Measurements from ENCODE around the gene MMD2.
A peak's percentile ranks its signal among the peaks of the same experiment; 100 is the strongest.

MMD2 gene

DNA sequence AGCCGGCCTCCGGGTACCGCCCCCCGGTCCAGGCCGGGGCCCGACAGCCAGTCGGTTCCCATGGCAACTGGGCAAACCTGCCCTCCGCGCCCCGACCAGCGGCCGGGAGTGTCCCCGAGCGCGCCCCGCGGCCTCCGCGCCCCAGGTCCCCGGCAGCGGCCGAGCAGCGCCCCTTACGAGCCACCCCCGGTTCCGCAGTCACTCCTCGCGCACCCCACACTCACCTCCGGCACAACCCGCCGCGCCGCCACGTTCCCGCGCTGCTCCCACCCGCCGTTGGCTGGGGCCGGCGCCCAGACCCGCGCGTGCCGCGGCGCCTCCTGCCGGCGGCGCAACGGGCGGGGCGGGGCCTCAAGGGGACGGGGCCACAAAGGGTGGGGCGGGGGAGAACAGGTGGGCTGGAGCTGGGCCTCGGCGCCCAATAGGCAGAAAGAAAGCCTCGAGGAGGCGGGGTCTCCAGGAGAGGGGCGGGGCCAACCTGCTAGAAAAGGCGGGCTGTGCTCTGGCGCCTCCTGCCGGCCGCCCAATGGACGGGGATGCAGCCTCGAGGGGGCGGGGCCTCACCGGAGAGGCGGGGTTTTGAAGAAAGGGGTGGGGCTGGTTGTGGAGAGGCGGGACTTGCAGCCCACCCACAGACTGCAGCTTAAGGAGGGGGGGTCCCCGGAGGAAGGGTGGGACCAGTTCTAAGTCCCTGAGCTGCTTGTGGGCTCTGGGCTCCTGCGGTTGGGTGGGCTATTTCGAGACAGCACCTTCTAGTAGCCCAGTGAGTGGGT lies 75.4 kb downstream of the MMD2 start, which contains the start of gene RADIL:
Gene RADIL (minus strand): TSS at position 345 of the 773 bp plus-strand sequence. CDS start 5,577 bp downstream, outside the sequence.
- H3K27ac ChIP-seq (ENCODE audit: low read depth, low read length) = no peak within 1 kb of the TSS
- H3K36me3 ChIP-seq (ENCODE audit: control insufficient read depth in 1 of 2, insufficient read depth in 2 of 2, low read length in 2 of 2) = no peaks in the 10 kb centered on the region
- H3K9me3 ChIP-seq (ENCODE audit: control insufficient read depth in 1 of 2, low read length in 2 of 2) = no peaks in the 10 kb centered on the region
- H3K4me1 ChIP-seq (ENCODE audit: control insufficient read depth in 1 of 2, insufficient read depth in 2 of 2, low read length in 2 of 2) = peaks cover 0 to 4% of the 10 kb centered on the region in 2 donors
- peaks cover 11 to 14% of the 10 kb centered on the region in 2 donors for H3K27me3 ChIP-seq (ENCODE audit: control insufficient read depth in 1 of 2, insufficient read depth in 2 of 2, low read length in 2 of 2)
- peak within 1 kb of the TSS; percentile 44 to 50 for H3K4me3 ChIP-seq (ENCODE audit: low read depth in 1 of 2, low read length in 2 of 2)
- H3K9ac ChIP-seq (ENCODE audit: low read depth in 1 of 2, low read length in 2 of 2) = peak within 1 kb of the TSS in 1 of 2 donors; percentile 43

DNA sequence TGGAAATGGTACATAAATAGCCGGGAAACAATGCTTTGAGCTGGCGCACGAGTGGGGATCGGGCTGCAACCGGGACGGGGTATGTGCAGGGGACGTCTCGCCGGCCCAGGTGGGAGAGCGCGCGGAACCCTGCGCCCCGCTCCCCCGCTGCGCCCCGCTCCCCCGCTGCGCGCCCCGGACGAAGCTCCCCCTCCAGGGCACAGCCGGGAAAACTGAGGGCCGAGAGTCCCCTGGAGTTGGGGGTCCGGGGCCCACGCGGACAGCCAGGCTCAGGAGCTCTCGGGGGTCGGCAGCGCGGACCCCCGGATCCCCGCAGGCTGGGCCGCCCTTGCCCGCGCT lies 76.0 kb downstream of the MMD2 start:
- H3K27ac ChIP-seq (ENCODE audit: low read depth, low read length) = no peak overlapping the region
- H3K4me1 ChIP-seq (ENCODE audit: control insufficient read depth in 1 of 2, insufficient read depth in 2 of 2, low read length in 2 of 2) = peaks cover 0 to 4% of the 10 kb centered on the region in 2 donors

DNA sequence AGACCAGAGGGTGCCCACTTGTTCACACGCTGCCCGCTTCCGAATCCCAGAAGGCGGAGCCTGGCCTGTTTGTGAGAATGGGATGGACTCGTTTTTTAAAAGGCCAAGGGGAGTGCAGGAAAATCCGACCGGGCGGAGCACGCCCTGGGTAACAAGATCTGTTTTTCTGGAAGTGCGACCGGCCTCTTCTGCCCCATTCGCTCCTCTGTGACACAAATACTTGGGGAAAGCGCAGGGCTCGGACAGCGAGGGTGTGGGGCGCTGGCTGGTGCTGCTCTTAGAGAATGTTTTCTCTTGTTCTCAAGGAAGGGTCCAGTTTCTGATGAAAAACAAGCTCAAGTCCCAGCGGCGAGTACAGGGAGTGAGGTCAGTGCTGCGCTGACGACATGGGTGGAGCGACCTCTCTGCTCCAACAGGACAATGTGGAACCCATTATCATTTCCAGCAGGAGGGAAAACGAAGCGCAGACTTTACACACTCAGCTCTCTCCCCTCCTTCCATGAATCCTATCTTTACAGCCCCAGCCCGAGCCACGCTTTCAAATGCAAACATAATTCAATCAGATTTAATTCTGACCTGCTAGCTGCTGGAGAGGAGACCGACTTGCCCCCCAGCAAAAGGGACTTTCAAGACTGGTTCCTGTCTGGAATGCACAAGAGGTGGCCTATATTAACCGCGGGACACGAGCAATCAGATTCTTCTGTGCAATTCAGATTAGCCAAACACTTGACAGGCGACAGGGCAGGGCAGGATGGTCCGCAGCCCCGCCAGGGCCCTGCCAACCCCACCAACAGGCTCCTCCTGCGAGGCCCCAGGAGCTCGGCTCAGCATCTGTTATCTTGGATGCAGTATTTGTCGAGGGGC lies 76.6 kb downstream of the MMD2 start:
- Histone ChIP-seq H3K9ac (ENCODE audit: low read depth in 1 of 2, low read length in 2 of 2) (peak overlapping the region in 1 of 2 donors; percentile 43), H3K27me3 (ENCODE audit: control insufficient read depth in 1 of 2, insufficient read depth in 2 of 2, low read length in 2 of 2) (peaks cover 11 to 14% of the 10 kb centered on the region in 2 donors), H3K9me3 (ENCODE audit: control insufficient read depth in 1 of 2, low read length in 2 of 2) (no peaks in the 10 kb centered on the region), H3K4me1 (ENCODE audit: control insufficient read depth in 1 of 2, insufficient read depth in 2 of 2, low read length in 2 of 2) (peaks cover 0 to 4% of the 10 kb centered on the region in 2 donors), H3K36me3 (ENCODE audit: control insufficient read depth in 1 of 2, insufficient read depth in 2 of 2, low read length in 2 of 2) (no peaks in the 10 kb centered on the region), H3K4me3 (ENCODE audit: low read depth in 1 of 2, low read length in 2 of 2) (peak overlapping the region; percentile 32 to 44), H3K27ac (ENCODE audit: low read depth, low read length) (peak overlapping the region; percentile 8)

More for the DNA sequence above, 76.0 kb downstream of the MMD2 start:
- H3K9me3 ChIP-seq (ENCODE audit: control insufficient read depth in 1 of 2, low read length in 2 of 2) = no peaks in the 10 kb centered on the region
- no peaks in the 10 kb centered on the region for H3K36me3 ChIP-seq (ENCODE audit: control insufficient read depth in 1 of 2, insufficient read depth in 2 of 2, low read length in 2 of 2)
- peak overlapping the region in 1 of 2 donors; percentile 50 for H3K4me3 ChIP-seq (ENCODE audit: low read depth in 1 of 2, low read length in 2 of 2)
- H3K9ac ChIP-seq (ENCODE audit: low read depth in 1 of 2, low read length in 2 of 2) = no peak overlapping the region
- H3K27me3 ChIP-seq (ENCODE audit: control insufficient read depth in 1 of 2, insufficient read depth in 2 of 2, low read length in 2 of 2) = peaks cover 11 to 14% of the 10 kb centered on the region in 2 donors

DNA sequence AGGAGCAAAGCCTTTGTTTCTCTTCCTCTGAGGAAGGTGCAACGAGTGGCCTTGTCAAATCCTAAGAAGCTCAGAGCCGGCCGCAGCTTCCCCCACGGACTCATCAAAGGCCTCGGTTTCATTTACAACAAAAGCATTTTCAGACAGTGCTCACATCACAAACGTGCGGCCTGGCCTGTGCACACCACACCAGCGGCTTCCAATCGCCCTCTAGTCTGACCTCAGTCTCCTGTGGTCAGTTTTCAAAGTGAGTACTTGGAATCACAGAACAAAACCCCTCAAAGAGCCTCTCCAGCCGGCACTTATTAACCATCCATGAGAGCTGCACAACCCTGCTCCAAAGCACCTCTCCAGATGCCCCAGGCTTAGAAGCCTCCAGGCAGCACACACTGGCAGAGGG lies 78.8 kb downstream of the MMD2 start:
- H3K27ac ChIP-seq (ENCODE audit: low read depth, low read length) = no peak overlapping the region
- peaks cover 11 to 14% of the 10 kb centered on the region in 2 donors for H3K27me3 ChIP-seq (ENCODE audit: control insufficient read depth in 1 of 2, insufficient read depth in 2 of 2, low read length in 2 of 2)
- no peaks in the 10 kb centered on the region for H3K9me3 ChIP-seq (ENCODE audit: control insufficient read depth in 1 of 2, low read length in 2 of 2)
- no peak overlapping the region for H3K9ac ChIP-seq (ENCODE audit: low read depth in 1 of 2, low read length in 2 of 2)
- H3K4me1 ChIP-seq (ENCODE audit: control insufficient read depth in 1 of 2, insufficient read depth in 2 of 2, low read length in 2 of 2) = peaks cover 0 to 4% of the 10 kb centered on the region in 2 donors
- H3K4me3 ChIP-seq (ENCODE audit: low read depth in 1 of 2, low read length in 2 of 2) = no peak overlapping the region
- H3K36me3 ChIP-seq (ENCODE audit: control insufficient read depth in 1 of 2, insufficient read depth in 2 of 2, low read length in 2 of 2) = no peaks in the 10 kb centered on the region

DNA sequence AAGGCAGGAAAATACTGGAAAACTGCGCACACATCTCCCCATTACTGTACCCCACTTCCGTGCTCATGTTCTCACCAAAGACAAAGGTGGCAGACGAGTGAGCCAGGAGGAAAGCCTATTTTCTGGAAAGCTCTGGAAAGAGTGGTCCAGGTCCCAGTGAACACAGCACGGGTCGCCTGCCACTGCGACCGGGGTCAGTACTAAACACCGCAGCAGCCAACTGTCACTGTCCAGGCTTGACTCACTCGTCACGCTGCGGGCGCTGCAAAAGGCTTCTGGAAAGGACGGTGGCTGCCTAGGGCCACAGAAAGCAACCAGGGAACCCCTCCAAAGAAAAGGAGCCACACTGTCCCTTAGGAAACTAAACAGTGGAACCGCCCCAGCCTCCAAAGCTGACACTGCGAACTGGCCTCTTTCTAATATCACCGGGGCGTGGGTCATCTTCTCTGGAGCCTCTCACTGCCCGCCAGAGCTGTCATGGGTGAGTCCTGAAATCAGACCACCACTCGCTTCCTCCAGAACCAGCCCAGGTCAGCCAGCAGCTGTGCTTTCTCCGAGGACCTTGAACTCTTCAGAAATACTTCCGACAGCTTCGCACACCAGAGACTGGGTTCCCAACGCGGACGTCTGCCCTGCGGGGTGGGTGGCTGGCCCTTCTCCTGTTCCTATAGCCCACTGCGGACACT lies 79.4 kb downstream of the MMD2 start:
- H3K9ac ChIP-seq (ENCODE audit: low read depth in 1 of 2, low read length in 2 of 2) = no peak overlapping the region
- peaks cover 0 to 4% of the 10 kb centered on the region in 2 donors for H3K4me1 ChIP-seq (ENCODE audit: control insufficient read depth in 1 of 2, insufficient read depth in 2 of 2, low read length in 2 of 2)
- H3K4me3 ChIP-seq (ENCODE audit: low read depth in 1 of 2, low read length in 2 of 2) = no peak overlapping the region
- H3K27me3 ChIP-seq (ENCODE audit: control insufficient read depth in 1 of 2, insufficient read depth in 2 of 2, low read length in 2 of 2) = peaks cover 11 to 14% of the 10 kb centered on the region in 2 donors
- no peaks in the 10 kb centered on the region for H3K36me3 ChIP-seq (ENCODE audit: control insufficient read depth in 1 of 2, insufficient read depth in 2 of 2, low read length in 2 of 2)
- no peaks in the 10 kb centered on the region for H3K9me3 ChIP-seq (ENCODE audit: control insufficient read depth in 1 of 2, low read length in 2 of 2)
- no peak overlapping the region for H3K27ac ChIP-seq (ENCODE audit: low read depth, low read length)

DNA sequence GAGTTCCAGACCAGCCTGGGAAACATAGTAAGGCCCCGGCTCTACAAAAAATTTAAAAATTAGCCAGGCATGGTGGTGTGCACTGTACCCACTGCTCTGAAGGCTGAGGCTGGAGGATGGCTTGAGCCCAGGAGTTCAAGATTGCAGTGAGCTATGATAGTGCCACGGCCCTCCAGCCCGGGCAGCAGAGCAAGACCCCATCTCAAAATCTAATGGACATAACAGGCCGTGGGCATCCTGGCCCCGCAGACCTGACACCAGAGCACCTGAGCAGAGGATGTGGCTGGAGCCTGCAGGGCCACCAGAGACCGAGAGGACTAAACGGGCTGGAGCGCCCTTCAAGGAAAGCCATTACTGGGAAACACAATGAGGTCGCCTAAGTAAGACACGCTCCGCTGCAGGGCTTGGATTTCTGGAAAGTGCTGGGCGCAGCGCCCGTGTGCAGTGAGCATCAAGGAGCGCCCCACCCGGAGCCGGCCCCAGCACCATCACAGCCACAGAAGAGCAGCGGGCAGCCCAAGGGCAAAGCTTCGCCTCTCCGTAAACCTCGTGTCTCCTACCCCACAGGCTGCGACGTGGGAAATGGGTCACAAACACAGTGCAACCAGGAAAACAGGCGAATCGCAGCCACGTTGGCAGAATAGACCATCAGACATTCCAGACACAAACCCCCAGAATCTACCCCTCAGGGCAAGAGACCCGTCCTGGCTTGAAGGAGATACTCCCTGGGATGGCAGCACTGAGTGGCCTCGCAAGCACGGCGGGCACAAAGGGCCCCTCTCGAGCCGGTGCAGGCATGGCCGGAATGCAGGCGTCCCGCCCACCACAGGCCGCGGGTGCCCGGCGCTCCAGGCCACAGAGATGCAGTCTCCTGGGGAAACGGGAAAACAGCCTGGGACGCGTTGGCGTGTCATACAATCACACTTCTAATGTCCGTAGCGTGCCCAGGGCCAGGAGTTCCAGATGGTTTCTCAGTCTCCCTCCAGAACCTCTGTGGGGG lies 80.4 kb downstream of the MMD2 start:
- H3K27ac ChIP-seq (ENCODE audit: low read depth, low read length) = no peak overlapping the region
- H3K27me3 ChIP-seq (ENCODE audit: control insufficient read depth in 1 of 2, insufficient read depth in 2 of 2, low read length in 2 of 2) = peaks cover 10 to 11% of the 10 kb centered on the region in 2 donors
- H3K9ac ChIP-seq (ENCODE audit: low read depth in 1 of 2, low read length in 2 of 2) = no peak overlapping the region
- peaks cover 0 to 4% of the 10 kb centered on the region in 2 donors for H3K4me1 ChIP-seq (ENCODE audit: control insufficient read depth in 1 of 2, insufficient read depth in 2 of 2, low read length in 2 of 2)
- H3K4me3 ChIP-seq (ENCODE audit: low read depth in 1 of 2, low read length in 2 of 2) = no peak overlapping the region
- no peaks in the 10 kb centered on the region for H3K9me3 ChIP-seq (ENCODE audit: control insufficient read depth in 1 of 2, low read length in 2 of 2)
- no peaks in the 10 kb centered on the region for H3K36me3 ChIP-seq (ENCODE audit: control insufficient read depth in 1 of 2, insufficient read depth in 2 of 2, low read length in 2 of 2)

DNA sequence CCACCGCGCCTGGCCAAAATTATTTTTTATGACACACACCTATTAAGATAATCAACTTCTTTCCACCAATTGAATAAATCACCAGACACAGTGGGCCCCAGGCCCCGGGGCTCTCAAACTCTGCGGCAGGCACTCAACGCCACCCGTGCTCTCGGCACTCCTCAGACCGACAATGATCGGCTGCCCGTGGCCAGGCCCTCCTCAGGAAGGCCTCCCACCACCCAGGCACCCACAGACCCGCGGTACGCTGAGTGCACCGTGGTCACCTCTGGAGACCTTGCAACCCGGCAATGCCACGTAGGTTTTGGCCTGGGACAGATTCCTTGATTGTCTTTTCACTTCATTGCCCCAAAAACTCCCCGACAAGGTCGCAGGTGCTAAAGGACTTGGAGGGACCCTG lies 82.4 kb downstream of the MMD2 start:
- Histone ChIP-seq H3K27ac (ENCODE audit: low read depth, low read length) (no peak overlapping the region), H3K27me3 (ENCODE audit: control insufficient read depth in 1 of 2, insufficient read depth in 2 of 2, low read length in 2 of 2) (no peaks in the 10 kb centered on the region), H3K4me1 (ENCODE audit: control insufficient read depth in 1 of 2, insufficient read depth in 2 of 2, low read length in 2 of 2) (no peaks in the 10 kb centered on the region), H3K36me3 (ENCODE audit: control insufficient read depth in 1 of 2, insufficient read depth in 2 of 2, low read length in 2 of 2) (no peaks in the 10 kb centered on the region), H3K9me3 (ENCODE audit: control insufficient read depth in 1 of 2, low read length in 2 of 2) (no peaks in the 10 kb centered on the region), H3K9ac (ENCODE audit: low read depth in 1 of 2, low read length in 2 of 2) (no peak overlapping the region), H3K4me3 (ENCODE audit: low read depth in 1 of 2, low read length in 2 of 2) (no peak overlapping the region)

DNA sequence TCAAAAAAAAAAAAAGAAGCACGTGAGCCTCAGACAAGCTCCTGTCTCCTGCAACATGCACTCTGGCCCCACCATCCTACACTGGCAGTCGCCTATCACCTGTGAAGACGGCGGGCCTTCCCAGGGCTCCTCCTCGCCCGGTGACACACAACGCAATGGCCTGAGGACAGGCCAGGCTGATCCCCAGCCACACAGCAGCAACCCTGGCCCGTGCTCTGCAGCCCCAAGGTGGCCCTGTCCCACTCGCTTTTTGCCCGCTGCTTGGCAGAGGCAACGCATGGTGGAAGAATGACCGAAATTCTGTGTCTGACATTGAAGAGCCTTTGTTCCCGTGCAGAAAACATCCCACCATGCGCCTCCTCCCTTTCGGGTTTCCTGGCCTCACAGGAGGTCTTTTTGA lies 83.6 kb downstream of the MMD2 start:
- no peaks in the 10 kb centered on the region for H3K9me3 ChIP-seq (ENCODE audit: control insufficient read depth in 1 of 2, low read length in 2 of 2)
- no peak overlapping the region for H3K4me3 ChIP-seq (ENCODE audit: low read depth in 1 of 2, low read length in 2 of 2)
- H3K27ac ChIP-seq (ENCODE audit: low read depth, low read length) = no peak overlapping the region
- H3K27me3 ChIP-seq (ENCODE audit: control insufficient read depth in 1 of 2, insufficient read depth in 2 of 2, low read length in 2 of 2) = no peaks in the 10 kb centered on the region
- H3K4me1 ChIP-seq (ENCODE audit: control insufficient read depth in 1 of 2, insufficient read depth in 2 of 2, low read length in 2 of 2) = no peaks in the 10 kb centered on the region
- no peaks in the 10 kb centered on the region for H3K36me3 ChIP-seq (ENCODE audit: control insufficient read depth in 1 of 2, insufficient read depth in 2 of 2, low read length in 2 of 2)
- H3K9ac ChIP-seq (ENCODE audit: low read depth in 1 of 2, low read length in 2 of 2) = no peak overlapping the region

All from duodenal mucosa (tissue), 2 donors.